Erythroblast (primary cell): ENCODE data around the gene TNFRSF4.
"Not testable (repeated sequence)": the region's sequence is repeated elsewhere in the genome, so short reads cannot be mapped to it uniquely, and the experiment has no call there.

Experiments
- DNase-seq, 2 experiments: peaks; one replicate each; lab custom pipeline; 2025; lab: John Stamatoyannopoulos, UW
- GATA1 ChIP-seq: IDR thresholded peaks from 2 replicates; pipeline ENCODE4 v1.6.1; 2011; ENCODE audit warnings: low read depth, mild to moderate bottlenecking, control low read depth, low read length, moderate library complexity
- POLR2A ChIP-seq: IDR thresholded peaks from 2 replicates; pipeline ENCODE4 v1.6.1; 2011; ENCODE audit warnings: mild to moderate bottlenecking, low read length

TNFRSF4 gene

DNA sequence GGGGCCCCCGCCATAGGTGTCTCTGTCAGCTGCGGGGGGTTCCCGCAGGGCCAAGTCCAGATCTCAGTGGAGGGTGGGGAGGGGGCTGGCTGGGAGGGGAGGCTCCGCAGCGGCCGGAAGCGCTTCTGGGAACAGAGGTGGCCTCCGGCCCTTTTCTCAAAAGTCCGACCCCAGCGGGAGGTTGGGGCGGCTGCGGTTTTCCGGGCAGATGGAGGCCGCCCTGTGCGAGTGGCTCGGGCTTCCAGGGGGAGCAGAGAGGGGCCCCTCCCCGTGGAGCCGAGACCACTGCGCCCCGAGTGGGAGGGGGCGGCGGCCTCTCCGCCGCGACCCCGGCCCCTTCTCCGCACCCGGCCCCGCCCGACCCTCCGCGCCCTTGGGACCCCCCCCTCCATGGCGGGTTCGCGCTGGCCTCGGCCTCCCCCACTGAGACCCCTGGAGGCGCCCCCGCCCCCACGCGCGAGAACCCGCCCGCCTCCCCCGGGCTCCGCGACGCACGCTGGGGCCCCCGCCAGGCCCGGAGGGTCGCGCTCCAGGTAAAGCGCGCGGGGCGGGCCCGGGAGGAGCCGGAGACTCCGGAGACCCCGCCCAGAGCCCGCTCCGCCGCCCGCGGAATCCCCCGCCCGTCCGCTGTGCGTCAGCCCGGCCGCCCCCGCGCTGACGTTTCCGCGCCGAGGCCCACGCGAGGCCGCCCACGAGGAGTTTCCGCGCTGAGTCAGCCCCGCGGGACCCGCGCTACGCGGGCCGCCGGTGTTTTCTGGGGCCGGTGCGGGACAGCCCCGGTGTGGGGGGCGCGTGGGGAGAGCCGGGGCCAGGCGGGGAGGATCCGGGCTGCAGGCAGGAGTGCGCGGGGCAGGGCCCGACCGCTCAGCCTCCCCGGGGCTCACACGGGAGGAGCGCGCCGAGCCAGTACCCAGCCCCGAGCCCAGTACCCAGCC lies 12.8 kb downstream of the TNFRSF4 start:
- DNase-seq = no peak
- TF ChIP-seq GATA1 = no peak
- TF ChIP-seq POLR2A = no peak

GRCh38 chr1:1199961-1200875 lies 13.7 kb downstream of the TNFRSF4 start:
- TF ChIP-seq GATA1 (no peak), POLR2A (no peak)
- no peak for DNase-seq

GRCh38 chr1:1199141-1199960 lies 14.6 kb downstream of the TNFRSF4 start:
- TF ChIP-seq GATA1 = no peak
- TF ChIP-seq POLR2A = no peak
- no peak for DNase-seq

DNA sequence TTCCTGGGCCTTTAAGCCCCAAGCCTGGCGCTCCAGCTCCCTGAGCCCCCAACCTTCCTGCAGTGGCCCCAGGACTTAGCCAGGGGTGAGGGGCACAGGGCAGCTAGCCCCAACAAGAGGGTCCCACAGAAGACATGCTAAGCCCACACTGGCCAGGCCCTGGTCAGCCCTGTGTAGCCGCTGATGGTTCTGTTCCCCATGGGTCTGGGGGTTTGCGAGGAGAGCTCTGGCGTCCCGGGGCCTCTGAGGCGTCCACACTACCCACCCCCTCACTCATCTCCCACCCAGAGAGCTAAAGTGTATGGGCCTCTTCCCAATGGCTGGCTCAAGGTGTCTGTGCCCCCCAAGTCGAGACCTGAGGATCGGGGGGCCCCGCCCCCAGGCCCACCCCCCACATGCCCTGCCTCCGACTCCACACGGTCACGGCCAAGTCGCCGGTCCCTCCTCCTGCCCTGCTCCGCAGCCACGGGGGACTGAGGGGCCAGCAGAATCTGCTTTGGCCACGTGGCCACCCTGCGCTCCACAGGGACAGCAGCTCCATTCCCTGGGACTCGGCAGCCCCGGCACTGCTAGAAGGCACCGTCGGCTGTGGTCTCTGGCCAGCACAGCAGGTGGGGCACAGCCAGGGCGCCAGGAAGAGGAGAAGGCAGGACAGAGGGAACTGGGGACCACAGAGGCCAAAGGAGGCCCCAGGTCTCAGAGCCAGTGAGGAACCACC lies 15.4 kb downstream of the TNFRSF4 start:
- TF ChIP-seq POLR2A = no peak
- DNase-seq = no peak

DNA sequence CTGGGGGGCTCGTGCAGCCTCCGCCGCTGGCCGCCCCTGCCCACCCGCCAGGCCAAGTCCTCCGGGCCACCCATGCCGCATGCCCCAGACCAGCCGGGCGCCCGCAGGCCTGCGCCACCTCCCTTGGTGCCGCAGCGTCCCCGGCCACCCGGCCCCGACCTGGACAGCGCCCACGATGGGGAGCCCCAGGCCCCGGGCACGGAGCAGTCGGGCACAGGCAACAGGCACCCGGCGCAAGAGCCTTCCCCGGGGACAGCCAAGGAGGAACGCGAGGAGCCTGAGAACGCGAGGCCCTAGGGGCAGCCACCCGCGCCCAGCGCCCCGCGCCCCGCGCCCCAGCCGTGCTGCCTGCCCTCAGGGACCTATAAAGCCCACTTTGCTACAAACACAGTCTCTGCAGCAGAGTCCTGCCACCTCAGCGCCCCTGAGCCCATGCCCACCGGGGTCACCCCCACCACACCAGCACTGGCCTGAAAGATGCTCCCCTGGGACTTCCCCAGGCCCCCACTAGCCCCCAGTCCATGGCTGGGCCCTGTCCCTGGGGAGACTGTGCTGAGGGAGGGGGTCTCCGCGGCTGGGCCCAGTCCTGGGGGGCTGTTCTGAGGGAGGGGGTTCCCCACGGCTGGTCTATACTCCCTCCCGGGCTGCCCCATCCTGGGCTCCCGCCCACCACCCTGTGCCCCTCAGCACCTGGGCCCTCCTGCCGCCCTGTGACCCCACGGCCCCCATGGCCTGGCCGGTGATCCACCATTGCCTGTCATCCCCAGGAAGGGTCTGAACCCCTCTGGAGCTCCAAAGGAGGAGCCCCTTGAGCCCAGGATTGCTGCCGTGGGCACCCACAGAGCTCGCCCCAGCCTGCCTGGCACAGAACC lies 16.2 kb downstream of the TNFRSF4 start:
- no peak for TF ChIP-seq POLR2A
- no peak for TF ChIP-seq GATA1
- DNase-seq = no peak

- DNase-seq = no peak
- TF ChIP-seq POLR2A = no peak
- no peak for TF ChIP-seq GATA1
These were observed 16.8 kb downstream of the TNFRSF4 start for GRCh38 chr1:1197188-1197500.

- no peak for TF ChIP-seq POLR2A
- no peak for TF ChIP-seq GATA1
- no peak for DNase-seq
These were observed 17.3 kb downstream of the TNFRSF4 start for GRCh38 chr1:1196431-1197187.

DNA sequence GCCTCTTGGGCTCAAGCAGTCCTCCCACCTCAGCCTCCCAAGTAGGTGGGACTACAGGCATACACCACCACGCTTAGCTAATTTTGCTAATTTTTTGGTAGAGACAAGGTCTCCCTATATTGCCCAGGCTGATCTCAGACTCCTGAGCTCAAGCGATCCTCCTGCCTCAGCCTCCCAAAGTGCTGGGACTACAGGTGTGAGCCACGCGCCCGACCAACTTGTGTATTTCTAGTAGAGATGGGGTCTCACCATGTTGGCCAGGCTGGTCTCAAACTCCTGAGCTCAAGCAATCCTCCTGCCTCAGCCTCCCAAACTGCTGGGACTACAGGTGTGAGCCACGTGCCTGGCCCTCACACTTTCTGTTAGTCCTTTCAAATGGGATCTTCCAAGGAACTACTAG lies 18.2 kb downstream of the TNFRSF4 start:
- DNase-seq = not testable (repeated sequence)

GRCh38 chr1:1194723-1195122 lies 19.2 kb downstream of the TNFRSF4 start:
- TF ChIP-seq GATA1 = no peak
- TF ChIP-seq POLR2A = no peak
- DNase-seq = no peak

DNA sequence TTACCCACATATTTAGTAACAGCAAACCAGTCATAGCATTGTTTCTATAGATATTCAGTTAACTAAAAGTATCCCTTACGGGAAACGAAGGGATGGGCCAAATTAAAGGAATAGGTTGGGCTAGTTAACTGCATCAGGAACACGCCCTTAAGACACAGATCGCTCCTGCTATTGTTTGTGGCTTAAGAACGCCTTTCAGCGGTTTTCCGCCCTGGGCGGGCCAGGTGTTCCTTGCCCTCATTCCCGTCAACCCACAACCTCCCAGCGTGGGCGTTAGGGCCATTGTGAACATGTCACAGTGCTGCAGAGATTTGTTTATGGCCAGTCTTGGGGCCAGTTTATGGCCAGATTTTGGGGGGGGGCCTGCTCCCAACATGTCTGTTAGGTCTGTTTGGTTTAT lies 22.2 kb downstream of the TNFRSF4 start:
- DNase-seq = no peak
- TF ChIP-seq POLR2A (no peak), GATA1 (no peak)

GRCh38 chr1:1189111-1189510 lies 24.8 kb downstream of the TNFRSF4 start:
- TF ChIP-seq POLR2A (no peak), GATA1 (no peak)
- DNase-seq = no peak
